ENCODE measurements around the gene IZUMO1. TPM values are rescaled to one million over a fixed set of nuclear protein-coding genes. Genes with fewer than 3 reads are reported as not detected.

The IZUMO1 gene
- 10 to 100 TPM in 1 of 2 donors, 1 to 10 TPM in 1; 1.6 to 14.5 TPM for total RNA-seq

- peak; percentile 82 to 90 (median 82) for DNase-seq
Observed at GRCh38 chr19:48746738-48747575, at the start of gene IZUMO1. IZUMO1 (minus strand) TSS chr19:48746909; CDS start chr19:48745859, 1,050 bp downstream.

GRCh38 chr19:48795685-48796070 is 49.0 kb upstream of the IZUMO1 start:
- H3K4me1 ChIP-seq = peaks cover 17% of the 10 kb centered on the region
- H3K27me3 ChIP-seq = no peaks in the 10 kb centered on the region
- peak in 1 of 4 donors; percentile 46 for DNase-seq
- H3K36me3 ChIP-seq (replicated peaks in 1 of 2; ENCODE audit: insufficient read depth in 1 of 2, low read depth in 2 of 2) = peaks cover 0 to 2% of the 10 kb centered on the region in 2 donors
- ATAC-seq = peak; percentile 11
- no peak overlapping the region for H3K4me3 ChIP-seq
- intact Hi-C loops (cut with DNase I) = loop anchor here (5.0 kb wide), 1 partner anchor 37 kb away; no protein-coding TSS in a partner anchor
- H3K27ac ChIP-seq = peak overlapping the region in 3 of 4 donors; percentile 76 to 82 (median 81)
- H3K9me3 ChIP-seq = no peaks in the 10 kb centered on the region
- WGBS, 2 donors = 50 to 58% methylated on average over 1 to 2 of the region's 2 CpGs
- TF ChIP-seq, protein P1, sequence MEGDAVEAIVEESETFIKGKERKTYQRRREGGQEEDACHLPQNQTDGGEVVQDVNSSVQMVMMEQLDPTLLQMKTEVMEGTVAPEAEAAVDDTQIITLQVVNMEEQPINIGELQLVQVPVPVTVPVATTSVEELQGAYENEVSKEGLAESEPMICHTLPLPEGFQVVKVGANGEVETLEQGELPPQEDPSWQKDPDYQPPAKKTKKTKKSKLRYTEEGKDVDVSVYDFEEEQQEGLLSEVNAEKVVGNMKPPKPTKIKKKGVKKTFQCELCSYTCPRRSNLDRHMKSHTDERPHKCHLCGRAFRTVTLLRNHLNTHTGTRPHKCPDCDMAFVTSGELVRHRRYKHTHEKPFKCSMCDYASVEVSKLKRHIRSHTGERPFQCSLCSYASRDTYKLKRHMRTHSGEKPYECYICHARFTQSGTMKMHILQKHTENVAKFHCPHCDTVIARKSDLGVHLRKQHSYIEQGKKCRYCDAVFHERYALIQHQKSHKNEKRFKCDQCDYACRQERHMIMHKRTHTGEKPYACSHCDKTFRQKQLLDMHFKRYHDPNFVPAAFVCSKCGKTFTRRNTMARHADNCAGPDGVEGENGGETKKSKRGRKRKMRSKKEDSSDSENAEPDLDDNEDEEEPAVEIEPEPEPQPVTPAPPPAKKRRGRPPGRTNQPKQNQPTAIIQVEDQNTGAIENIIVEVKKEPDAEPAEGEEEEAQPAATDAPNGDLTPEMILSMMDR (IDR thresholded peaks at IDR 0.05) = no peak
- TF ChIP-seq POLR2A (IDR thresholded peaks at IDR 0.05) = no peak

More at GRCh38 chr19:48746738-48747575, at the start of gene IZUMO1:
- WGBS, 2 donors = 17 to 35% methylated on average over 26 to 31 of the region's 31 CpGs
- H3K27ac ChIP-seq = peak within 1 kb of the TSS; percentile 65 to 94 (median 69)
- no peaks in the 10 kb centered on the region for H3K36me3 ChIP-seq (replicated peaks in 1 of 2; ENCODE audit: insufficient read depth in 1 of 2, low read depth in 2 of 2)
- intact Hi-C loops (cut with DNase I) = no loop called here
- TF ChIP-seq POLR2A (IDR thresholded peaks at IDR 0.05) = peak in 2 of 3 donors; percentile 29 to 42
- TF ChIP-seq, protein P1 (IDR thresholded peaks at IDR 0.05) = no peak
- H3K27me3 ChIP-seq = no peaks in the 10 kb centered on the region
- H3K9me3 ChIP-seq = no peaks in the 10 kb centered on the region
- H3K4me1 ChIP-seq = peaks cover 45% of the 10 kb centered on the region
- no peak within 1 kb of the TSS for H3K4me3 ChIP-seq
- ATAC-seq = peak; percentile 63

DNA sequence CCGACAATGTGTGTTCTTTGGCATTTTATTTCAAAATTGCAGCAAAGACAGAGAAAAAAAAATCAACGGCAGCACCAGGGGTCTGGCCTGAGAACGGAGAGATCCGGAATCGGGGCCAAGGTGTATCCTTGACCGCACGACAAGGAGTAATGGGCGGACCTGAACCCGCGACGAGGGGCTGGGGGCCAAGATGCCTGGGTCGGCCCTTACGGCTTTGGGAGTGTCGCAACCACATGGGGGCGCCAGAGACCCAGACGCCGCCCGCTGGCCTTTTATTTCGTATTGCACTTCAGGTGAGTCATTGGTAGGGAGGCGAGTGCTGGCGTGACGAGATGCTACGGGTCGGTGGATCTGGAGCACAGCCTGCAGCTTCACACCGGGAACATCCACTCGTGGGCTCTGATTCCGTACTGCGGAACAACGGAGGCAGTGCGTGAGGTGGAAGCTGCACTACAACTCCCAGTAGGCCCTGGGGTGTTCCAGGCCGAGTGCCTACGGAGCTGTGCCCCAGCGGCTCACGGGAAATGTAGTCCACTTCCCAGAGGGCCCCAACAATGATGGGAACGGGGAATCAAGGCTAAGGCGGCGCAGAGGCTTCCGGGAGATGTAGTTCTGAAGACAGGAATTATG is 48.5 kb upstream of the IZUMO1 start:
- Histone ChIP-seq H3K4me1 (peaks cover 17% of the 10 kb centered on the region), H3K27me3 (no peaks in the 10 kb centered on the region), H3K36me3 (replicated peaks in 1 of 2; ENCODE audit: insufficient read depth in 1 of 2, low read depth in 2 of 2) (peaks cover 0 to 2% of the 10 kb centered on the region in 2 donors), H3K4me3 (no peak overlapping the region), H3K9me3 (no peaks in the 10 kb centered on the region), H3K27ac (peak overlapping the region; percentile 75 to 82 (median 78))
- peak; percentile 91 to 96 (median 94) for DNase-seq
- peak; percentile 97 for ATAC-seq
- intact Hi-C loops (cut with DNase I) = loop anchor here (5.0 kb wide), 1 partner anchor 37 kb away; no protein-coding TSS in a partner anchor
- WGBS, 2 donors = 1 to 2% methylated on average over 20 to 38 of the region's 38 CpGs
- TF ChIP-seq, protein P1 (IDR thresholded peaks at IDR 0.05) = peak; percentile 88 to 99 (median 95)
- TF ChIP-seq POLR2A (IDR thresholded peaks at IDR 0.05) = peak in 2 of 3 donors; percentile 23 to 39

DNA sequence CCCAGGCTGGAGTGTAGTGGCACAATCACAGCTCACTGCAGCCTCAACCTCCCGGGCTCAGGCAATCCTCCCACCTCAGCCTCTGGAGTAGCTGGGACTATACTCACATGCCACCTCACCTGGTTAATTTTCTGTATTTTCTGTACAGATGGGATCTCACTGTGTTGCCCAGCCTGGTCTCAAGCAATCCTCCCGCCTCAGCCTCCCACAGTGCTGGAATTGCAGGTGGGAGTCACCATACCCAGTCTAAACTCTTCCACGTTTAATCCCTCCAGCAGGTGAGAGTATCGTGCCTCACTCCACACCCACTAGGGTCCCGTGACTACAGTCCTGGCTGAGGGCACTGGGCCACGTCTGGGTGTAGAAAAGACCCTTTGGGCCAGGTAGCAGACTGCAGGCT is 47.6 kb upstream of the IZUMO1 start:
- no peaks in the 10 kb centered on the region for H3K27me3 ChIP-seq
- H3K4me3 ChIP-seq = no peak overlapping the region
- DNase-seq = no peak
- intact Hi-C loops (cut with DNase I) = no loop called here
- TF ChIP-seq, protein P1 (IDR thresholded peaks at IDR 0.05) = no peak
- TF ChIP-seq POLR2A (IDR thresholded peaks at IDR 0.05) = no peak
- H3K36me3 ChIP-seq (replicated peaks in 1 of 2; ENCODE audit: insufficient read depth in 1 of 2, low read depth in 2 of 2) = peaks cover 0 to under 1% of the 10 kb centered on the region in 2 donors
- ATAC-seq = no peak
- no peaks in the 10 kb centered on the region for H3K9me3 ChIP-seq
- WGBS, 2 donors = 82 to 96% methylated on average over 4 to 5 of the region's 6 CpGs
- H3K4me1 ChIP-seq = peaks cover 17% of the 10 kb centered on the region
- H3K27ac ChIP-seq = no peak overlapping the region
